ENCODE data around the gene MRPS18B. TPM values are rescaled to one million over a fixed set of nuclear protein-coding genes. Genes with fewer than 3 reads are reported as not detected.

The MRPS18B gene
- total and polyA plus RNA-seq, 2 of the 13 experiments (the other 11 are each of a cell fraction or from before 2014, with no cell fraction given) = 125 to 131 TPM

- TF ChIP-seq ZNF274 (CRISPR knock-in tag; IDR thresholded peaks at IDR 0.05) = peak; percentile 86
These were observed 37.4 kb downstream of the MRPS18B start (continued) for GRCh38 chr6:30654798-30655742.

GRCh38 chr6:30655743-30656094 lies 38.1 kb downstream of the MRPS18B start:
- no peaks in the 10 kb centered on the region for H3K9me3 ChIP-seq (ENCODE audit: low read length)
- H3K27ac ChIP-seq (ENCODE audit: extremely low read length, insufficient read depth, low read length) = peak overlapping the region; percentile 80
- in situ Hi-C loops (cut with HindIII; ENCODE audit: extremely low pct_ligation_motif_present, low pct_unique_long_range_greater_than_20kb) = no loop called here
- peaks cover 53% of the 10 kb centered on the region for H3K4me1 ChIP-seq (ENCODE audit: insufficient read depth, low read length)
- no peak for ATAC-seq
- intact Hi-C loops (cut with micrococcal nuclease; ENCODE audit: unreplicated experiment) = loop anchor here (2.0 to 5.0 kb wide), 2 partner anchors 17 to 38 kb away; partner anchors contain the start of genes DHX16, MRPS18B and PPP1R10
- no peaks in the 10 kb centered on the region for H3K27me3 ChIP-seq (ENCODE audit: control insufficient read depth in 1 of 2, insufficient read depth in 2 of 2, low read length in 2 of 2)
- BruUV-seq (replicated peaks) = no TSS peak
- FAIRE-seq = no peak
- H2AFZ ChIP-seq (ENCODE audit: low read length) = no peak overlapping the region
- 93% methylated on average over 3 of the region's 3 CpGs for WGBS (ENCODE audit: low lambda C conversion rate)
- no peak overlapping the region for H3K9ac ChIP-seq (ENCODE audit: insufficient read depth, low read depth, low read length)
- H3K4me2 ChIP-seq (ENCODE audit: low read depth, low read length) = peak overlapping the region; percentile 61
- CTCF ChIA-PET (ENCODE audit: low intra/inter-chr PET ratio, low total read pairs) = no interaction called here
- H3K36me3 ChIP-seq (replicated peaks in 1 of 2; ENCODE audit: control insufficient read depth in 1 of 2, insufficient read depth in 2 of 2, low read length in 2 of 2) = peaks cover 32 to 76% of the 10 kb centered on the region in 2 experiments
- no peaks in the 10 kb centered on the region for H4K20me1 ChIP-seq (ENCODE audit: insufficient read depth, low read length)
- DNase-seq (ENCODE audit: low spot score) = no peak
- no peak overlapping the region for H3K4me3 ChIP-seq (replicated peaks in 1 of 3; ENCODE audit: insufficient read depth in 1 of 3, low read depth in 2 of 3, low read length in 3 of 3)
- POLR2A ChIA-PET = interaction anchor here (0.8 to 4.8 kb wide), 11 partner anchors 8 to 42 kb away, joined by 3 to 36 read pairs (median 5); partner anchors contain the start of genes ATAT1, C6orf136, DHX16 and MRPS18B
- H3K79me2 ChIP-seq (ENCODE audit: insufficient read depth, low read length) = no peaks in the 10 kb centered on the region
- no peak for TF ChIP-seq ZNF501 (CRISPR knock-in tag; IDR thresholded peaks at IDR 0.05)
- 0 out of 2 replicates have a peak, but pooled peaks have one; percentile 14 for TF ChIP-seq ARNTL (CRISPR knock-in tag; IDR thresholded peaks at IDR 0.05)
- TF ChIP-seq MED1 (CRISPR knock-in tag; IDR thresholded peaks at IDR 0.05) = no peak
- TF ChIP-seq SMARCE1 (IDR thresholded peaks at IDR 0.05; ENCODE audit: borderline replicate concordance) = no peak
- 0 out of 2 replicates have a peak, but pooled peaks have one; percentile 8 for TF ChIP-seq KDM3A (CRISPR knock-in tag; IDR thresholded peaks at IDR 0.05; ENCODE audit: low read depth)
- no peak for TF ChIP-seq MEF2D (CRISPR knock-in tag; IDR thresholded peaks at IDR 0.05)
- no peak for TF ChIP-seq SMYD3 (CRISPR knock-in tag; IDR thresholded peaks at IDR 0.05)
- TF ChIP-seq ZNF329 (CRISPR knock-in tag; IDR thresholded peaks at IDR 0.05; ENCODE audit: low read depth) = no peak
- TF ChIP-seq MIER2 (CRISPR knock-in tag; IDR thresholded peaks at IDR 0.05) = no peak
- TF ChIP-seq ZNF598 (CRISPR knock-in tag; IDR thresholded peaks at IDR 0.05; ENCODE audit: borderline replicate concordance) = 0 out of 2 replicates have a peak, but pooled peaks have one; percentile 1
- TF ChIP-seq CBFB (CRISPR knock-in tag; IDR thresholded peaks at IDR 0.05) = no peak
- TF ChIP-seq KAT2B (IDR thresholded peaks at IDR 0.05; ENCODE audit: borderline replicate concordance, low read depth, low read length) = no peak
- TF ChIP-seq BRCA1 (CRISPR knock-in tag; IDR thresholded peaks at IDR 0.05) = 0 out of 2 replicates have a peak, but pooled peaks have one; percentile 11
- no peak; the same call in 1 of the 2 replicates for TF ChIP-seq PHF20 (CRISPR knock-in tag; IDR thresholded peaks at IDR 0.05)
- TF ChIP-seq ZBTB4 (CRISPR knock-in tag; IDR thresholded peaks at IDR 0.05; ENCODE audit: borderline replicate concordance) = no peak
- no peak for TF ChIP-seq ZNF546 (CRISPR knock-in tag; conservative IDR thresholded peaks at IDR 0.05)
- TF ChIP-seq ZNF382 (CRISPR knock-in tag; IDR thresholded peaks at IDR 0.05; ENCODE audit: borderline replicate concordance) = no peak
- no peak for TF ChIP-seq ZNF614 (CRISPR knock-in tag; IDR thresholded peaks at IDR 0.05; ENCODE audit: borderline replicate concordance)
- TF ChIP-seq ZNF160 (CRISPR knock-in tag; IDR thresholded peaks at IDR 0.05) = 0 out of 2 replicates have a peak, but pooled peaks have one; percentile 19

All from HepG2 (cell line).